Epidermal melanocyte (primary cell): ENCODE results near the gene TYRO3.
A peak's percentile ranks its signal among the peaks of the same experiment; 100 is the strongest.

ENCODE experiments used
- DNase-seq: peaks from one replicate; pipeline ENCODE4 v3.0.0; 2011; ENCODE audit warnings: low spot score; ENCODE audit not compliant: insufficient read length

Gene TYRO3

DNA sequence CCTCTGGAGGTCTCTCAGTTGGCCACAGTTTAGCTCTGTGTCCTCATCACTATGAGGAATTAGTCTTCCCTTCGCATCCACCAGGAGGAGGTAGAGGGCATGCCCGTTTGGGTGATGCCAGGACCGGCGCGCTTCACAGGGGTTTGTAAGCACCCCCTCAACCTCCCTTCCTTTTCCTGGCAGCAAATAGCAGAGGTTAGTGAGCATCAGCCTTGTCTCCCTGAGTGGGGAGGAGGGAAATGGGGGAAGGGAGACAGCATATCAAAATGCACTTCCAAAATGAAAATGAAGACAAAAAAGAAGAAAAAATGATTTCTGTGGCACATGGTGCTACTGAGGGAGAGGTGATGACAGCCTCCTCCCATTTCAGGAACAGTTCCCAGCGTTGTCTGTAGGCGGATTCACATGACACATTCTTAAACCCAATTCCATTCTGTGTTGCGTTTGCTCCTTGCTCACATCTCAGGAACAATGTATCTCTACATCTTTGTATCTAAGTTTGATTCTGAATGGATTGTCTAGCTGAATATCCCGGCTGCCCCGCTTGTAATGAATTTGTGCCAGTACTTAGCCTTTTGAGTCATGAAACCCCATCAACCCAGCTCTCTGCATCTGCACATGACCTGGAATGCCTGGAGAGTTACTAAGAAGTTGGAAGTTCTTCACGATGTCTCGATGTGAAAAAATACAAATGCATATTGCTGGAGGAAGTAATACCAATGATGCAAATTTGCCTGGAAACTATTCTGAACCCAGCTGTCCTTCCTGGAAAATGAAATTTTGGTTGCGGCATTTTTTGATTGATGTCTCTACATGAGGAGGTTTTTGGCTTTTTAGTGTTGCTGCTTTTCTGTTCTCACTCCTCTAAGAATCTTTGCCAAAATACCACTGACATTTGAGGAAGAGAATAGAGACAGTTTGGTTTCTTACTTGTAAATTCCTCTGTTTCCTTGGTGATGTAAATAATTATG, 45.2 kb downstream of the TYRO3 start:
- peak; percentile 85 for DNase-seq

DNA sequence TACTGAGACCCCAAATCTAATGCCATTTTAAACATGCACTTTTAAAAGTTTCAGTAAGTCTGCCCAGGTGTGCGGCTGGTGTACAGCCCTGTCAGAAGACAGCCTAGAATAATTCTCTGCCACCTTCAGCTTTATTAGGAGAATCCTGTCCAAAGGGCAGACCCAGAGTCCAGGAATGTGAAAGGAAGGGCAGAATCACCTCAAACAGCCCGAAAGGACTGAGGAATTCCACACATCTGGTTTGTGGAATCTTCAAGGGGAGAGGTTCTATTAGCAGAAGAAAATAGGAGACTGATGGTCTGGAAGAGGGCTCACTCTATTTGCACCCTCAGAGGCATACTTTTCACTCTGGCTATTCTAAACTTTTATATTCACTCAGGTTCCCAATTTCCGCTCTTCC, 46.6 kb downstream of the TYRO3 start:
- DNase-seq, result no peak

DNA sequence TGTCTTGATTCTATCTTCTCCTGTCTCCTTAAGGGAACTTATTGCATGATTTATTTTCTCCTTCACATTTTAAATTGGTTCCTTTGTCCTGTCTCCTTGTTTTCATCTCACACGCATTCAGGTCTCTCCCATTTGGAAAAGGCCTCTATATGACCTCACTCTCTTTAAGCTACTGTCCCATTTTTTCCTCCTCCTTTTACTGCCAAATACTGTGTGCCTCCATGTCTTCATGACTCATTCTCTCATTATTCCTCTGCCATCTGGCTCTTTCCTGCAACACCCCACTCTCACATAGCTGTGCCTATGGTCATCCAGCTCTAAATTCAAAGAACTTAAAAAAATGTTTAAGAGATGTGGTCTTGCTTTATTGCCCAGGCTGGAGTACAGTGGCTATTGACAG, 48.0 kb downstream of the TYRO3 start:
- DNase-seq, result no peak

DNA sequence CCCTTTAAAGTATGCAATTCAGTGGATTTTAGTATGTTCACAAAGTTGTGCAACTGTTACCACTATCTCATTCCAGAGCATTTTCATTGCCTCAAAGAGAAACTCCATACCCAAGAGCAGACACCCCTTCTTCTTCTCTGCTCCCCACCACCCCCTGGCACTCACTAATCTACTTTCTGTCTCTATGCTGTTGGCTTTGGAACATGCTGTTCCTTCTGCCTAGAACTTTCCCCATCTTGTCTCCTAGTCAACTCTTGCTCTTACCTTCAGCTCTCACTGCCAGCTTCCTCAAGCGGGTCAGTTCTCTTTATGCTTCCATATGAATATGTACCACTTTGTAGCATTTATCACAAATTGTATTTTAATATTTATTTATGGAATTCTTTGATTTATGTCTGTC, 50.1 kb downstream of the TYRO3 start:
- DNase-seq, result no peak

DNA sequence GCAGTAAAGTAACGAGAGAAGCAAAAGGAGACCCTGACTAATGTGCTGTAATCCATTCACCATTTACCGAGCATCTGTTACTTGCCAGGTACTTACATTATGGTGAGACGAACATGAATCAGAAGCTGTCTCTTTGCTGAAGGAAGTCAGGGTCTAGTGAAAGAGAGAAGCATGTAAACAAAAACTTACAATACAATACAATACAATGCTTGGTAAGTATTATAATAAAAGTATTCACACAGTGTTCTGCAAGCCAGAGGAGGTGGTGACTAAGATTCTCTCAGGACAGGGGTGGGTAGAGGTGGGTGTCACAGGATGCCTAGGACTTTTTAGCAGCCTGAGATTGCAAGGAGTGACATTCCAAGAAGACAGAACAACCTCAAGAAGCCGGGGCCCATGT, 51.0 kb downstream of the TYRO3 start:
- no peak for DNase-seq

DNA sequence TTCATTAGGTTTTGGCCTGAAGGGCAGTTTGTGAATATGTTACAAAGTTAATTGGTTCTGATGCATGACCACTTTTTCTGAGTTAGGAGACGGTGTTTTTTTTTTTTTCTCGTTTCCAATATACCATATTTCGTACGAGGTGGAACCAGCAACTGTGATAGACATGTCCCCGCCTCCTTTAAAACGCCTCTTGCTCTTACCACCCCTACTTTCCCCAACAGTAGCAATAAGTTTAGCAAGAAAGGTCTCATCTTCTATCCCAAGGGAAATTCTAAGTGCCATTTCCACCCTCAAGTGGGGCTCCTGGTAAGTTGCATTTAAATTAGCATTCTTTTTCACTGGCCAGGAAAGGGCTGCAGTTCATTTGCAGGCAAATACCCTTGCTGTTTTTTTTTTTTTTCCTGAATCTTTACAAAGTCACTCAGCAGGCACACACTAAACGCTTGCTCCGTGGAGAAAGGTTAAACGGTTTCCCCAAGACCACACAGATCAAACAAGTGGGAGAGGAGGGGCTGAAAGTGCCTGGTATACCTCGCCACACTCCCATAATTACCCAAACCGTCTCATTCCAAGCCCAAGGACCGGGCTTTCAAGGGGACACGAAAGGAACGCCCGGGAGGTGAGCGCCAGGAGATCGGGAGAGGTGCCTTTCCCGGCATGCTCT, 61.7 kb downstream of the TYRO3 start:
- no peak for DNase-seq

DNA sequence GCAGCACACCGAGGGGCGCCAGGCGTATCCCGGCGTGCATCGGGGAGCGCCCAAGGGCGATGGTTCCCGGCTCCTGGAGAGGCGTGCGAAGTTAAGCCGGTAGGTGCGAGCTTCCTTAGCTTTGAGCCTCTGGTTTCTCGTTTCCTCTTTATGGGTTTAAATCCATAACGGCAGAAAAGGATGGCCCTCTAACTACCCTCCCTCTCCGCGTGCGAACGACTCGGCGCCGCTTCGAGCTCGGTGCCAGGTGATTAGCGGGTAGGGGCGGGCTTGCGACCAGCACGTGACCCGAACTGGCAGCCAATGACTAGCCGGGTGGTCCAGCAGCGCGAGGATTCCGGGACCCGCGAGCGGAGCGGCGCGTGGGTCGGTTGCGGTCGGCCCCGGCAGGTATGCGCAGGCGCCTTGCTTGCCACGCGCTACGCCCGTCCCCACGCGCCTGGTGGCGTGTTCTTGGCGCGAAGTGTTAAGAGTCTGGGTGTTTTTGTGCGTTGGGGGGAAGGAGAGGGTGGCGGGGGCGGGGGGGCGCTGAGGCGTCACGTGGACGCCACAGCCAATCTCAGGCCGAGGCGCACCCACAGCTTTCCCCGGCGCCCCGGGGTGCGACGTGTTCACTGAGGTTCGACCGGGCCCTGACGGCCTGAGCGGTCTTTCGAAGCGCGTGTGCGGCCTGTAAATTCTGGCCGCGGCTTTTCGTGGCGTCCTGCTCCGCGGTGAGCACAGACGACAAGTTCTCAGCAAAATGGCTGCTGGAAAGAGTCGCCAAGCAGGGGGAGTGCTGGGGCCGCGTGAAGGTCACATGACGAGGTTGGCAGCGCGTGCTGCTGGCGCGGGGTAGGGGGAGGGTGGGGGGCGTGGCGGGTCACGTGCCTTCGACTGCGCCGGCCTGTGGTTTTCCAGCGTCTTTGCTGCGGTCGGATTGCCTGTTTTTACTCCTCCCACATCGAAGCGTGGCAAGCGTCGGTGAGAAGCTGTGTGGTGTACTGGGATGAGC, 62.5 kb downstream of the TYRO3 start:
- peak; percentile 85 for DNase-seq

DNA sequence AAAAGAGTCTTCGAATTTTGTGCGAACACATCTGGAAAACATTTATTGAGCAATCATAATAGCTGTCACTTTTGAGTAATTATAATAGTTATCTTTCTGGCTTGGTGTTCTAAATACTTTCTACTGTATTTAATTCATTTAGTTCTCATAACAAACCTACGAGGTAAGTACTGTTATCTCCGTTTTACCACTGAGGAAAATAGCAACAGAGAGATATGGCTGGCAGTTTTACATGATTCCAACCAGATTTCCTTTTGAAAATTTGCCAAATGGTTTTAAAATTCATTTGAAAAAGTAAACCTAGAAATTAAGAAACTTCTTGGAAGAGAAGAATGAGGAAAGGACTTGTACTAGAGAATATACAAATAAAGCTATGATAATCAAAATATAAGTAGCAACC, 63.9 kb downstream of the TYRO3 start:
- DNase-seq, result no peak

DNA sequence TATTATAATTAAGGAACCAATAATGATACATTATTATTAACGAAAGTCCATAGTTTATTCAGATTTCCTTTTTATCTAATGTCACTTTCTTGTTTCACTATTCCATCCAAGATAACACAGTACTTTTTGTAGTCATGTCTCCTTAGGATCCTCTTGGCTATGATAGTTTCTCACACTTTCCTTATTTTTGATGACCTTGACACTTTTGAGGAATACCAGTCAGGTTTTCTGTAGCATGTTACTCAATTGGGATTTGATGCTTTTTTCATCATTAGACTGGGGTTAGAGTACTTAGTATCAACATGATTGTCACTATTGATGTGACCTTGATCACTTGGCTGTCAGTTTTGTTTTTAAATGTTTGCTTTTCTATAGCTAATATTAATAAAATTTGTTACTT, 68.2 kb downstream of the TYRO3 start:
- DNase-seq, result no peak

DNA sequence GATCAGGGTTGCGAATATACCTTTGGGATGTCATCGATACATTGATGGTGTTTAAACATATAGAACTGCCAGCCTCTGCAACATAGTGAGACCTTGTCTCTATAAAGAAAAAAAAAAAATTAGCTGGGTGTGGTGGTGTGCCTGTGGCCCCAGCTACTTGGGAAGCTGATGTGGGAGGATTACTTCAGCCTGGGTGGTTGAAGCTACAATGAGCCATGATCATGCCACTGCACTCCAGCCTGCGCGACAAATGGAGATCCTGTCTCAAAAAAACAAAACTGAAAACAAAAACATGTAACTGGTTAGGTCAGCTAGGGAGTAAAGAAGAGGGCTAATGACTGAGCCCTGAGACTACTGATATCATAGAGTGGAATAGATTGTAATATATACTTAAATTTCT, 70.5 kb downstream of the TYRO3 start:
- DNase-seq, result no peak

DNA sequence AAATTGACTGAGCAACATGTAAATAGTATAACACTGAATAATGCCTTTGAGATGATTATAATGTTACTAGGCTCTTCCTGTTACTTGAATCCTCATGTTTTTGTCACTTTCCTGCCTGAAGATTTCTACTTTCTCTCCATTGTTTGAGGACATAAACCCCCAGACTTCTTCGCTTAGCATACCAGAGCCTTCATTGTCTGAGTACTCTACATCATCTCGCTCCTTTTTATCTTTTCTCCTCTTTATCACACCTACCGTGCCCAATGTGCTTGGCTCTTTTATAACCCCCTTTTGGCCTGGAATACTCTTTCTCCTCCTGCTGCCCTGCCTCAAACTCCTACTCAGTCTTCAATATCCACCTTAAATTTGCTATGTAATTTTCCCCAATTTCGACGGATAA, 70.9 kb downstream of the TYRO3 start:
- DNase-seq, result no peak

DNA sequence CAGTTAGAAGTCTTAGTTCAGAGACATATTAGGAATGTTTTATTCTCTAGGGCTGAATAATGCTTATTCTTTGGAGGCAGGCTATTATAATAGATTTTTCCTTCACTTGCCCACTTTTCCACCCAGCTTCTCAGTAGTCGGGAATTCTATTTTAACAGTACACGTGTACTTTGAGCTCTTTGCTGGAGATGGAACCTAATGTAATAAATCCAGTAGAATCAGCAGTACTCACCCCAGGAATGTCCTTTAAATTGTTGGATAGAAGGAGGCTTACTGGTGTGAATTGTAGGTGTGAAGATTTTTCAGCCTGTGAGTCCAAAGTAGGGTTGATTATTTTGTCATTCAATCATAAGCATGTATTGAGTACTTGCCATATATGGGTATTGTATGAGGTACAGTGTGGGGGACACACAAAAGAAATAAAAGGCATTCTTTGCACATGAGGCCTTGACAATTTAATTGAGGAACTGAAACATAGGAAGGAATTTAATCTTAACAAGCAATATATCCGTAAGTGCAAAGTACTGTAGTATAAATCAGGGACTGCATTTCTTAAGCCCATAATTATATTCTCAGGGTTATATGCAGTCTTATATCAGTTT, 71.7 kb downstream of the TYRO3 start:
- DNase-seq, result no peak

DNA sequence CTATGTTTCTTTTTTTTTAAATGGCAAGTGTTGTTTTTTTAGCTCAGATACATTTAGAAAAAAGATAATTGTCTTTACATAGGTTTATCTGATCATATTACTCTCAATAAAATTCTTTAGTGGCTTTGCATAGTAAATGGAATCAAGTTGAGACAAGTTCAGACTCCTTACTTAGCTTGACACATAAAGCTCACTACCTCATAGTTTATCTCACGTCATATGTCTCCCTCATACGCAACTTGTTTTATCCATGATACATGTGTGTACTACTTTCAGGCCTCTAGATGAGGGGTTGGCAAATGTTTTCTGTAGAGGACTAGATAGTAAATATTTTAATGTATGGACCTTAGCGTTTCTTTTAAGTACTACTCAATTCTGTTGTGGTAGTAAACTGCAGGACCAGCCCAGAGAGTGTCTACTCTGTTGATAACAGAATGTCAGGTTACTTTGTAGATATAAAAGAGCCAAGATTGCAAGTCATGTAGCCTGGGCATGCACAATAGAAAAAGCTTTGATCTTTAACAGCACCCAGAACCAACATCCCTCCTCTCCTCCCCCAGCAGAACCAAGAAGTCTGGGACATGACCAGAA, 73.0 kb downstream of the TYRO3 start:
- no peak for DNase-seq
